ENCODE data around the gene TXNRD1.

TXNRD1 gene

GRCh38 chr12:104353012-104353981, 137.7 kb downstream of the TXNRD1 start:
- TF ChIP-seq CTCF (conservative IDR thresholded peaks at IDR 0.05; ENCODE audit: control insufficient read depth, insufficient read depth, low read depth, low read length): no peak
- no peak for DNase-seq (ENCODE audit: low read depth)
- H3K4me3 ChIP-seq (ENCODE audit: control insufficient read depth, low read depth, low read length): no peak overlapping the region

GRCh38 chr12:104354167-104354867, 138.7 kb downstream of the TXNRD1 start:
- no peak for TF ChIP-seq CTCF (conservative IDR thresholded peaks at IDR 0.05; ENCODE audit: control insufficient read depth, insufficient read depth, low read depth, low read length)
- DNase-seq (ENCODE audit: low read depth): no peak
- H3K4me3 ChIP-seq (ENCODE audit: control insufficient read depth, low read depth, low read length): no peak overlapping the region

- no peak for DNase-seq (ENCODE audit: low read depth)
- TF ChIP-seq CTCF (conservative IDR thresholded peaks at IDR 0.05; ENCODE audit: control insufficient read depth, insufficient read depth, low read depth, low read length): no peak
- H3K4me3 ChIP-seq (ENCODE audit: control insufficient read depth, low read depth, low read length): no peak overlapping the region
Measured at GRCh38 chr12:104354868-104355570, 139.4 kb downstream of the TXNRD1 start.

GRCh38 chr12:104355630-104356029, 140.1 kb downstream of the TXNRD1 start:
- DNase-seq (ENCODE audit: low read depth): no peak
- H3K4me3 ChIP-seq (ENCODE audit: control insufficient read depth, low read depth, low read length): no peak overlapping the region
- TF ChIP-seq CTCF (conservative IDR thresholded peaks at IDR 0.05; ENCODE audit: control insufficient read depth, insufficient read depth, low read depth, low read length): no peak

- no peak for TF ChIP-seq CTCF (conservative IDR thresholded peaks at IDR 0.05; ENCODE audit: control insufficient read depth, insufficient read depth, low read depth, low read length)
- DNase-seq (ENCODE audit: low read depth): no peak
Measured at GRCh38 chr12:104356231-104357115, 140.9 kb downstream of the TXNRD1 start.

More at GRCh38 chr12:104356231-104357115, 140.9 kb downstream of the TXNRD1 start:
- no peak overlapping the region for H3K4me3 ChIP-seq (ENCODE audit: control insufficient read depth, low read depth, low read length)
